ENCODE data around the gene SPDYE6.
A peak's percentile ranks its signal among the peaks of the same experiment; 100 is the strongest.

SPDYE6 gene

DNA sequence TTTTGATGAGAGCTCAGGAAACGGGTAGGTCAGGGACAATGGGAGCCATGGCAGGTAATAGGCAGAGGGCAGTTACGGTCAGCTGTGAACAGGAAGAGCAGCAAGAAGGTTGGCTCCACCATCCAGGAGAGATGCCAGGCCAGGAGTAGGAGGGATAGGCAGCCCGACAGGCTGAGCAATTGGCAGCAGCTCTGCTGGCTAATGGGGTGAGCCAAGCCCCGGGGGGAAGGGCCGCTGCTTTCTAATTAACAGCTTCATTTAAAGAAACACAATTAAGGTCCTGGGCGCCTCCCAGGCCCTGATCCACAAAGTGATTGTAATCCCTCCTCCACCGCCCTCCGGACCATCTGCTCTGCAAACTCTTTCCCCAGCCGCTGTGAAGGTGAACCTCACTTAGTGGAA is 45.8 kb downstream of the SPDYE6 start:
- DNase-seq (ENCODE audit: low read depth, low spot score) = no peak
- ChIA-PET POLR2A (no interaction called here), CTCF (interaction anchor here (1.0 kb wide), 1 partner anchor 11 kb away, joined by 4 read pairs; no protein-coding TSS in a partner anchor)
- TF ChIP-seq, protein P1, sequence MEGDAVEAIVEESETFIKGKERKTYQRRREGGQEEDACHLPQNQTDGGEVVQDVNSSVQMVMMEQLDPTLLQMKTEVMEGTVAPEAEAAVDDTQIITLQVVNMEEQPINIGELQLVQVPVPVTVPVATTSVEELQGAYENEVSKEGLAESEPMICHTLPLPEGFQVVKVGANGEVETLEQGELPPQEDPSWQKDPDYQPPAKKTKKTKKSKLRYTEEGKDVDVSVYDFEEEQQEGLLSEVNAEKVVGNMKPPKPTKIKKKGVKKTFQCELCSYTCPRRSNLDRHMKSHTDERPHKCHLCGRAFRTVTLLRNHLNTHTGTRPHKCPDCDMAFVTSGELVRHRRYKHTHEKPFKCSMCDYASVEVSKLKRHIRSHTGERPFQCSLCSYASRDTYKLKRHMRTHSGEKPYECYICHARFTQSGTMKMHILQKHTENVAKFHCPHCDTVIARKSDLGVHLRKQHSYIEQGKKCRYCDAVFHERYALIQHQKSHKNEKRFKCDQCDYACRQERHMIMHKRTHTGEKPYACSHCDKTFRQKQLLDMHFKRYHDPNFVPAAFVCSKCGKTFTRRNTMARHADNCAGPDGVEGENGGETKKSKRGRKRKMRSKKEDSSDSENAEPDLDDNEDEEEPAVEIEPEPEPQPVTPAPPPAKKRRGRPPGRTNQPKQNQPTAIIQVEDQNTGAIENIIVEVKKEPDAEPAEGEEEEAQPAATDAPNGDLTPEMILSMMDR (IDR thresholded peaks at IDR 0.05; ENCODE audit: insufficient read depth, low read length, missing control alignments) = no peak
- no peak overlapping the region for H3K4me3 ChIP-seq (ENCODE audit: low read depth, low read length)

DNA sequence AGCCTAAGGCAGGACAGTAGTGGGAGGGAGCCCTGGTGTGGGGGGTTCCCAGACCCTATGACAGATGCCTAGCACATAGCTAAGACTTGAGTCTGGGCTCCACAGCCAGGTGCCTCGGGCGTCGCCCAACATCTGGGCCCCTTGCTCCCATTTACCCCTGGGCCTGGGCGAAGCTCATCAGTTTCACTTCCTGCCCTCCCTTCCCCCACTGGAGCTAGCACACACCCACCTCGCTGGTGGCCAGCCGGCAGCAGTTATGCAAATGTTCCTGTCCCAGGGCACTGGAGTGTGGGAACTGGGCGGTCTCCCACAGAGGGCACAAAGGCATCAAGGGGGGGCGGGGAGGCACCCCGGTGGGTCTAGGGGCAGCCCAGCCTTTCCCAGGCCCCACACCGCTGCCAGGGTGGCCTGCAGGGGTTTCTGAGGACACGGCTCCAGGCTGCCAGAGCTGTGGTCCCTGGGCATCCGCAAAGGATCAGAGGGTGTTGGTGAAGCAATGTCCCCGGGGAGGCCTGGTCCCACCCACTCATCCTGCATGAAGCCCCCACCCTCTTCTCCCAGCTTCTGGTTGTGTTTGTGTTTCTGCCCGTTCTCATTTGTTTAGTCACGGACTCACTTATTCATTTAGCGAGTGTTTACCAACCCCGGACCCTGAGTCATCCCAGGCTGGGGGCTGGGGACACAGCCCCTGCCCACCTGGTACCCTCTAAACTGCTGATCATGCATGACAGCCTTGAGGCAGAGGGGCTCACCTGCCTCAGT is 49.1 kb downstream of the SPDYE6 start:
- H3K4me3 ChIP-seq (ENCODE audit: low read depth, low read length) = peak overlapping the region; percentile 24
- ChIA-PET CTCF (no interaction called here), POLR2A (no interaction called here)
- TF ChIP-seq, protein P1 (IDR thresholded peaks at IDR 0.05; ENCODE audit: insufficient read depth, low read length, missing control alignments) = no peak
- no peak for DNase-seq (ENCODE audit: low read depth, low spot score)

DNA sequence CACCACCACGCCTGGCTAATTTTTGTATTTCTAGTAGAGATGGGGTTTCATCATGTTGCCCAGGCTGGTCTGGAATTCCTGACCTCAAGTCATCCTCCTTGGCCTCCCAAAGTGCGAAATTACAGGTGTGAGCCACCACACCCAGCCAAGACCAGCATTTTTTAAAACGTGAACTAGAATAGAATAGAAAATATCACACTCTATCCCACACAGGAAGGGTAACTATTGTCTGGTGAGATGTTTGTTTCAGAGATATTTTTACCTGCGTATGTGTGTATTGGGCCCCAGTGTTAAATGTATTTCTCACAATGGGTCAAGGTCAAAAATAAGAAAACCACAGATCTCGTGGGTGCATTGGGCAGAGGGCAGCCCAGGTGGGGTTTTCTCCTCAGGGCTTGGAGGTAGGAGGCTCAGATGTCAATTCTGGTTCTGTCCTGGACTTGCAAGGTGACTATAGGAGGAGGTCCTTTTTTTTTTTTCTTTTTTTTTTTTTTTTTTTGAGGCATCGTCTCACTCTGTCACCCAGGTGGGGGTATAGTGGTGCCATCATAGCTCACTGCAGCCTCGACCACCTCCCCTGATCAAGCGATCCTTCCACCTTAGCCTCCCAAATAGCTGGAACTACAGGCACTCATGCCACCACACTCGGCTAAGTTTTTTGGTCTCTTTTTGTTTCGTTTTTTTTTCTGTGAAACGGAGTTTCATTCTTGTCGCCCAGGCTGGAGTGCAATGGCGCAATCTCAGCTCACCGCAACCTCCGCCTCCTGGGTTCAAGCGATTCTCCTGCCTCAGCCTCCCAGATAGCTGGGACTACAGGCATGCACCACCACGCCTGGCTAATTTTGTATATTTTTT is 50.6 kb downstream of the SPDYE6 start:
- ChIA-PET CTCF (no interaction called here), POLR2A (no interaction called here)
- TF ChIP-seq, protein P1 (IDR thresholded peaks at IDR 0.05; ENCODE audit: insufficient read depth, low read length, missing control alignments) = no peak
- H3K4me3 ChIP-seq (ENCODE audit: low read depth, low read length) = no peak overlapping the region
- no peak for DNase-seq (ENCODE audit: low read depth, low spot score)

DNA sequence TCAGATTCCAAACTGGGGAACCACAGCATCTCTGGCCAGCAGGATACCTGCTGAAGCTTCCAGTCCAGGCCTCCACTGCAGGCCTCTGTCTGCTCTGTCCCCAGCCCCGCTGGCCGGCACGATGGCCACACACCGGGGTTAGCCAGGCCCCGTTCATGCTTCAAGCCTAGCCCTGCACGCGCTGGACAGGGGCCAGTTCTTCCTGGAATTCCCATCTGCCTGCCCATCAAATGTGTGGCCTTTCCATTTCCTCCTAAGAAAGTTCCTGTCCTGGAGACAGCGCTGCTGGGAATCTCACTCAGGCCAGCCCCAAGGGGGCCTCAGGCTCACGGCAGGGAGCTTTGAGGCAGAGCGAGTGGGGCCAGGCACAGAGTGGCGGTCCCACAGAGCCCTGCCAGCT is 51.6 kb downstream of the SPDYE6 start:
- ChIA-PET POLR2A (no interaction called here), CTCF (interaction anchor here (0.9 to 1.2 kb wide), 2 partner anchors 11 to 31 kb away, joined by 3 to 4 read pairs; no protein-coding TSS in a partner anchor)
- no peak overlapping the region for H3K4me3 ChIP-seq (ENCODE audit: low read depth, low read length)
- TF ChIP-seq, protein P1 (IDR thresholded peaks at IDR 0.05; ENCODE audit: insufficient read depth, low read length, missing control alignments) = no peak
- no peak for DNase-seq (ENCODE audit: low read depth, low spot score)

DNA sequence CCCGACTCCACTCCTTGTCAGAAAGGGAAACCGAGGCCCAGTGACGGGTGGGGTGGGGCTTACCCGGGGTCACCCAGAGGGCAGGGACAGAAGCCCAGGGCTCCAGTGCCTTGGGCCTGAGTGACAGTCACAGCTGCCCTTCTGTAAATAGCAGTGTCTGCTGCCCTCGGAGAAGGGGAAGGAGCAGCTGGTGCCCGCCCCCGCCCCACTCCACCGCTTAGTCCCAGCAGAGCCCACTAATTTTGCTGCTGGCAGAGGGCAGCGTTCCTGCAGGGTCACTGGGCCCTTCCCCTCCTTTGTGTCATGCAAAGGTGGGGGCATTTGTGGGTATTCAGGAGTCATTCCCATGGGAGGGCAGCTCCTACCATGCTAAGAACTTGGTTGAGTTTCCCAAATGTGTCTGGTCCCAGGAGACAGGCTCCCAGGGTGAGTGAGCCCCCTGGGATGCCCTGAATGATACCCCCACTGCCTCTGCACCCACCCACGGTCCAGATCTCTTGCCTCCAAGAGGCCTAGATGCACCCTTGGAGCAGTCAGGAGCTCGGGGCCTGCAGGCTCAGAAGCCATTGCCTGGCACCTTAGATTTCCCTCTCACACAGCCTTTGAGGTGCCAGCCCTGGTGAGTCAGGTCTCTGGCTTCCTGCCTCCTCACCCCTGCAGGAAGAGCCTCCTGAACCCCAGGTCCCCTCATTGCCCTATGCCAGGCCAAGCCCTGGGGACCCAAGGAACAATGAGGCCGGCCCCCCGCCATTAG is 52.4 kb downstream of the SPDYE6 start:
- POLR2A ChIA-PET = no interaction called here
- CTCF ChIA-PET = interaction anchor here (0.9 to 2.6 kb wide), 3 partner anchors 12 to 30 kb away, joined by 3 to 7 read pairs (median 4); no protein-coding TSS in a partner anchor
- no peak overlapping the region for H3K4me3 ChIP-seq (ENCODE audit: low read depth, low read length)

More for the DNA sequence above, 52.4 kb downstream of the SPDYE6 start:
- DNase-seq (ENCODE audit: low read depth, low spot score) = no peak
- TF ChIP-seq, protein P1 (IDR thresholded peaks at IDR 0.05; ENCODE audit: insufficient read depth, low read length, missing control alignments) = no peak
